Measurements from ENCODE around the gene PXDN. TPM values are rescaled to one million over a fixed set of nuclear protein-coding genes. Genes with fewer than 3 reads are reported as not detected.
A peak's percentile ranks its signal among the peaks of the same experiment; 100 is the strongest.

Gene PXDN
- total and polyA plus RNA-seq, 2 of the 13 experiments (the other 11 are each of a cell fraction or from before 2014, with no cell fraction given), result not detected

DNA sequence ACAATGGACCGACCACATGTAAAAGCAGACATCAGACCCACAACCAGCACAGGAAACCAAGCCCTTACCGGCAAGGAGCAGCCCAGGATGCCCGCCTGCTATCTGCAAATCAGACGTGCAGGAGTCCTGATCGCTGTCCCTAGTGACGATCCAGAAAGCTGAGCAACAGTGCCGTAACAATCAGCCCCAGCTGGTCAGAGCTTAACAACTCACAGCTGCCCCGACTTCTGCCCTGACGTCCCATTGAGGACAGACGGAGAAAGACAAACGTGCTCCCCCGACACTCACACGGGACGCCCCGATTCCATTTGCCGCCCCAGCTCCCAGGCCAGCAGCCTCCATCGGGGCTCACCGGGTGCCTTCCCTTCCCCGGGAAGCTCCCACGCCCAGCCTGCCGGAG, 39.8 kb upstream of the PXDN start:
- in situ Hi-C loops (cut with HindIII; ENCODE audit: extremely low pct_ligation_motif_present, low pct_unique_long_range_greater_than_20kb) (no loop called here), intact Hi-C loops (cut with micrococcal nuclease; ENCODE audit: unreplicated experiment) (no loop called here)
- Histone ChIP-seq H2AFZ (ENCODE audit: low read length) (no peak overlapping the region), H3K36me3 (replicated peaks in 1 of 2; ENCODE audit: control insufficient read depth in 1 of 2, insufficient read depth in 2 of 2, low read length in 2 of 2) (no peaks in the 10 kb centered on the region), H3K27ac (ENCODE audit: extremely low read length, insufficient read depth, low read length) (no peak overlapping the region), H4K20me1 (ENCODE audit: insufficient read depth, low read length) (no peaks in the 10 kb centered on the region), H3K4me2 (ENCODE audit: low read depth, low read length) (no peak overlapping the region), H3K79me2 (ENCODE audit: insufficient read depth, low read length) (no peaks in the 10 kb centered on the region), H3K9ac (ENCODE audit: insufficient read depth, low read depth, low read length) (no peak overlapping the region), H3K4me1 (ENCODE audit: insufficient read depth, low read length) (no peaks in the 10 kb centered on the region), H3K4me3 (replicated peaks in 1 of 3; ENCODE audit: insufficient read depth in 1 of 3, low read depth in 2 of 3, low read length in 3 of 3) (no peak overlapping the region), H3K27me3 (ENCODE audit: control insufficient read depth in 1 of 2, insufficient read depth in 2 of 2, low read length in 2 of 2) (peaks cover 4 to 60% of the 10 kb centered on the region in 2 experiments; a peak in 4 of 5 replicates), H3K9me3 (ENCODE audit: low read length) (no peaks in the 10 kb centered on the region)
- FAIRE-seq (no peak), DNase-seq (ENCODE audit: low spot score) (no peak), ATAC-seq (no peak)
- BruUV-seq (replicated peaks), result no TSS peak
- TF ChIP-seq, protein P1, sequence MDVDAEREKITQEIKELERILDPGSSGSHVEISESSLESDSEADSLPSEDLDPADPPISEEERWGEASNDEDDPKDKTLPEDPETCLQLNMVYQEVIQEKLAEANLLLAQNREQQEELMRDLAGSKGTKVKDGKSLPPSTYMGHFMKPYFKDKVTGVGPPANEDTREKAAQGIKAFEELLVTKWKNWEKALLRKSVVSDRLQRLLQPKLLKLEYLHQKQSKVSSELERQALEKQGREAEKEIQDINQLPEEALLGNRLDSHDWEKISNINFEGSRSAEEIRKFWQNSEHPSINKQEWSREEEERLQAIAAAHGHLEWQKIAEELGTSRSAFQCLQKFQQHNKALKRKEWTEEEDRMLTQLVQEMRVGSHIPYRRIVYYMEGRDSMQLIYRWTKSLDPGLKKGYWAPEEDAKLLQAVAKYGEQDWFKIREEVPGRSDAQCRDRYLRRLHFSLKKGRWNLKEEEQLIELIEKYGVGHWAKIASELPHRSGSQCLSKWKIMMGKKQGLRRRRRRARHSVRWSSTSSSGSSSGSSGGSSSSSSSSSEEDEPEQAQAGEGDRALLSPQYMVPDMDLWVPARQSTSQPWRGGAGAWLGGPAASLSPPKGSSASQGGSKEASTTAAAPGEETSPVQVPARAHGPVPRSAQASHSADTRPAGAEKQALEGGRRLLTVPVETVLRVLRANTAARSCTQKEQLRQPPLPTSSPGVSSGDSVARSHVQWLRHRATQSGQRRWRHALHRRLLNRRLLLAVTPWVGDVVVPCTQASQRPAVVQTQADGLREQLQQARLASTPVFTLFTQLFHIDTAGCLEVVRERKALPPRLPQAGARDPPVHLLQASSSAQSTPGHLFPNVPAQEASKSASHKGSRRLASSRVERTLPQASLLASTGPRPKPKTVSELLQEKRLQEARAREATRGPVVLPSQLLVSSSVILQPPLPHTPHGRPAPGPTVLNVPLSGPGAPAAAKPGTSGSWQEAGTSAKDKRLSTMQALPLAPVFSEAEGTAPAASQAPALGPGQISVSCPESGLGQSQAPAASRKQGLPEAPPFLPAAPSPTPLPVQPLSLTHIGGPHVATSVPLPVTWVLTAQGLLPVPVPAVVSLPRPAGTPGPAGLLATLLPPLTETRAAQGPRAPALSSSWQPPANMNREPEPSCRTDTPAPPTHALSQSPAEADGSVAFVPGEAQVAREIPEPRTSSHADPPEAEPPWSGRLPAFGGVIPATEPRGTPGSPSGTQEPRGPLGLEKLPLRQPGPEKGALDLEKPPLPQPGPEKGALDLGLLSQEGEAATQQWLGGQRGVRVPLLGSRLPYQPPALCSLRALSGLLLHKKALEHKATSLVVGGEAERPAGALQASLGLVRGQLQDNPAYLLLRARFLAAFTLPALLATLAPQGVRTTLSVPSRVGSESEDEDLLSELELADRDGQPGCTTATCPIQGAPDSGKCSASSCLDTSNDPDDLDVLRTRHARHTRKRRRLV (CRISPR knock-in tag; IDR thresholded peaks at IDR 0.05), result no peak
- TF ChIP-seq EZH2 (conservative IDR thresholded peaks at IDR 0.05; ENCODE audit: low read depth, low read length), result peak; percentile 30; the same call in 1 of the 2 replicates
- ChIA-PET CTCF (ENCODE audit: low intra/inter-chr PET ratio, low total read pairs) (no interaction called here), POLR2A (no interaction called here)
- WGBS (ENCODE audit: low lambda C conversion rate), result 28% methylated on average over 12 of the region's 21 CpGs

DNA sequence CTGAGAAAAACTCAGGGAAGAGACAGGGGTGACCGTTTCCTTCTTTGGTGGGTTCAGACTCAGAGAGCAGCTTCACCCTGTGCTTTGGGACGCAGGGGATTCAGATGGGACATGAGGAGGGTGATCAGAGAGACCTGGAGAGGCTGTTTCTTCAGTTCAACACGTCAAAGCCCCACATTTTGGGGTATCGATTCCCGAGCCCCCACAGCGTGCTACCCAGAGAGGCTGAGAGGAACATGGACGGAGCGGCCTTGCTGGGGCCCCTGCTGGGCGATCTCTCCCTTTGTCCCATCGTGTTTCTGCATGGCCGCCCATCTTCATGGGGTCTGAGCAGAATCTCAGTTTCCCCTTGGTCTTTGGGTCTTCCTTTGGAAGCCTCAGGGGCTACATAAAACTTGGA, 38.2 kb upstream of the PXDN start:
- no peak for FAIRE-seq
- intact Hi-C loops (cut with micrococcal nuclease; ENCODE audit: unreplicated experiment) (no loop called here), in situ Hi-C loops (cut with HindIII; ENCODE audit: extremely low pct_ligation_motif_present, low pct_unique_long_range_greater_than_20kb) (no loop called here)
- DNase-seq (ENCODE audit: low spot score), result no peak
- Histone ChIP-seq H2AFZ (ENCODE audit: low read length) (no peak overlapping the region), H3K27ac (ENCODE audit: extremely low read length, insufficient read depth, low read length) (no peak overlapping the region), H3K9me3 (ENCODE audit: low read length) (no peaks in the 10 kb centered on the region), H3K36me3 (replicated peaks in 1 of 2; ENCODE audit: control insufficient read depth in 1 of 2, insufficient read depth in 2 of 2, low read length in 2 of 2) (no peaks in the 10 kb centered on the region), H3K27me3 (ENCODE audit: control insufficient read depth in 1 of 2, insufficient read depth in 2 of 2, low read length in 2 of 2) (peaks cover 4 to 58% of the 10 kb centered on the region in 2 experiments; a peak in 4 of 5 replicates), H3K79me2 (ENCODE audit: insufficient read depth, low read length) (no peaks in the 10 kb centered on the region), H4K20me1 (ENCODE audit: insufficient read depth, low read length) (no peaks in the 10 kb centered on the region), H3K4me2 (ENCODE audit: low read depth, low read length) (no peak overlapping the region), H3K4me3 (replicated peaks in 1 of 3; ENCODE audit: insufficient read depth in 1 of 3, low read depth in 2 of 3, low read length in 3 of 3) (no peak overlapping the region), H3K4me1 (ENCODE audit: insufficient read depth, low read length) (no peaks in the 10 kb centered on the region), H3K9ac (ENCODE audit: insufficient read depth, low read depth, low read length) (no peak overlapping the region)
- TF ChIP-seq ZNF556 (CRISPR knock-in tag; IDR thresholded peaks at IDR 0.05; ENCODE audit: borderline replicate concordance) (no peak), MATR3 (CRISPR knock-in tag; IDR thresholded peaks at IDR 0.05) (no peak)
- TF ChIP-seq, protein P2, sequence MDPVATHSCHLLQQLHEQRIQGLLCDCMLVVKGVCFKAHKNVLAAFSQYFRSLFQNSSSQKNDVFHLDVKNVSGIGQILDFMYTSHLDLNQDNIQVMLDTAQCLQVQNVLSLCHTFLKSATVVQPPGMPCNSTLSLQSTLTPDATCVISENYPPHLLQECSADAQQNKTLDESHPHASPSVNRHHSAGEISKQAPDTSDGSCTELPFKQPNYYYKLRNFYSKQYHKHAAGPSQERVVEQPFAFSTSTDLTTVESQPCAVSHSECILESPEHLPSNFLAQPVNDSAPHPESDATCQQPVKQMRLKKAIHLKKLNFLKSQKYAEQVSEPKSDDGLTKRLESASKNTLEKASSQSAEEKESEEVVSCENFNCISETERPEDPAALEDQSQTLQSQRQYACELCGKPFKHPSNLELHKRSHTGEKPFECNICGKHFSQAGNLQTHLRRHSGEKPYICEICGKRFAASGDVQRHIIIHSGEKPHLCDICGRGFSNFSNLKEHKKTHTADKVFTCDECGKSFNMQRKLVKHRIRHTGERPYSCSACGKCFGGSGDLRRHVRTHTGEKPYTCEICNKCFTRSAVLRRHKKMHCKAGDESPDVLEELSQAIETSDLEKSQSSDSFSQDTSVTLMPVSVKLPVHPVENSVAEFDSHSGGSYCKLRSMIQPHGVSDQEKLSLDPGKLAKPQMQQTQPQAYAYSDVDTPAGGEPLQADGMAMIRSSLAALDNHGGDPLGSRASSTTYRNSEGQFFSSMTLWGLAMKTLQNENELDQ (CRISPR knock-in tag; IDR thresholded peaks at IDR 0.05; ENCODE audit: borderline replicate concordance), result no peak
- TF ChIP-seq, protein P3, sequence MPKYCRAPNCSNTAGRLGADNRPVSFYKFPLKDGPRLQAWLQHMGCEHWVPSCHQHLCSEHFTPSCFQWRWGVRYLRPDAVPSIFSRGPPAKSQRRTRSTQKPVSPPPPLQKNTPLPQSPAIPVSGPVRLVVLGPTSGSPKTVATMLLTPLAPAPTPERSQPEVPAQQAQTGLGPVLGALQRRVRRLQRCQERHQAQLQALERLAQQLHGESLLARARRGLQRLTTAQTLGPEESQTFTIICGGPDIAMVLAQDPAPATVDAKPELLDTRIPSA (CRISPR knock-in tag; IDR thresholded peaks at IDR 0.05; ENCODE audit: borderline replicate concordance), result no peak
- ChIA-PET POLR2A (no interaction called here), CTCF (ENCODE audit: low intra/inter-chr PET ratio, low total read pairs) (no interaction called here)
- WGBS (ENCODE audit: low lambda C conversion rate), result 21% methylated on average over 10 of the region's 11 CpGs
- ATAC-seq, result no peak; the same call in 2 of the 3 replicates
- BruUV-seq (replicated peaks), result no TSS peak
